ENCODE data around the gene HHAT. TPM values are rescaled to one million over a fixed set of nuclear protein-coding genes. Genes with fewer than 3 reads are reported as not detected.
A peak's percentile ranks its signal among the peaks of the same experiment; 100 is the strongest.
"Not testable (repeated sequence)": the region's sequence is repeated elsewhere in the genome, so short reads cannot be mapped to it uniquely, and the experiment has no call there.

HHAT gene
- total RNA-seq, 4 donors from 2014 or later, result 2.2 to 11.6 (median 7.3) TPM

DNA sequence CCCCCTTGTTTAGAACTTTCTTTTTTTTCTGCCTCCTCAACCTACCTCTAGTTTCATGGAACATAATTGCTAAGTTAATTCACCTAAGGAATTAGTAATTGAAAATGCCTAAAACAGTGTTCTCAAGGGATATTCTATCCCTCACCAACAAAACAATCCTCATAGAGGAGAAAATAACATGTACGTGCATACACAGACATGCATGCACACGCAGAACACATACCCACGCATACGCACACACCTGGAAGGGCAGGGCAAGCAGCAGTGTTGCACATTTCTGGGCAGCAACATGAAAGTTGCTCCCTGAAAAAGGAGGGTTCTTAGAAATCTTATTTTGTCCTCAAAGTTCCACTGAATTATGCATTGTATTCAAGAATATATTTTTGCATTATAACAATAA is 76.6 kb downstream of the HHAT start:
- Histone ChIP-seq H3K9me3 (no peaks in the 10 kb centered on the region), H3K4me3 (no peak overlapping the region), H3K27me3 (no peaks in the 10 kb centered on the region), H3K4me1 (no peaks in the 10 kb centered on the region), H3K36me3 (no peaks in the 10 kb centered on the region), H3K27ac (no peak overlapping the region)
- TF ChIP-seq POLR2AphosphoS5 (IDR thresholded peaks at IDR 0.05), result no peak
- TF ChIP-seq, protein P1, sequence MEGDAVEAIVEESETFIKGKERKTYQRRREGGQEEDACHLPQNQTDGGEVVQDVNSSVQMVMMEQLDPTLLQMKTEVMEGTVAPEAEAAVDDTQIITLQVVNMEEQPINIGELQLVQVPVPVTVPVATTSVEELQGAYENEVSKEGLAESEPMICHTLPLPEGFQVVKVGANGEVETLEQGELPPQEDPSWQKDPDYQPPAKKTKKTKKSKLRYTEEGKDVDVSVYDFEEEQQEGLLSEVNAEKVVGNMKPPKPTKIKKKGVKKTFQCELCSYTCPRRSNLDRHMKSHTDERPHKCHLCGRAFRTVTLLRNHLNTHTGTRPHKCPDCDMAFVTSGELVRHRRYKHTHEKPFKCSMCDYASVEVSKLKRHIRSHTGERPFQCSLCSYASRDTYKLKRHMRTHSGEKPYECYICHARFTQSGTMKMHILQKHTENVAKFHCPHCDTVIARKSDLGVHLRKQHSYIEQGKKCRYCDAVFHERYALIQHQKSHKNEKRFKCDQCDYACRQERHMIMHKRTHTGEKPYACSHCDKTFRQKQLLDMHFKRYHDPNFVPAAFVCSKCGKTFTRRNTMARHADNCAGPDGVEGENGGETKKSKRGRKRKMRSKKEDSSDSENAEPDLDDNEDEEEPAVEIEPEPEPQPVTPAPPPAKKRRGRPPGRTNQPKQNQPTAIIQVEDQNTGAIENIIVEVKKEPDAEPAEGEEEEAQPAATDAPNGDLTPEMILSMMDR (IDR thresholded peaks at IDR 0.05), result no peak
- TF ChIP-seq POLR2A (IDR thresholded peaks at IDR 0.05), result no peak
- TF ChIP-seq EP300 (IDR thresholded peaks at IDR 0.05; ENCODE audit: low read depth), result no peak
- DNase-seq, result no peak
- in situ Hi-C loops (cut with MboI; ENCODE audit: low pct_ligation_motif_present in 1 of 4, low pct_unique_long_range_greater_than_20kb in 1 of 4, low sequenced_read_pairs in 3 of 4), result loop anchor here (10.0 to 25.0 kb wide), 3 partner anchors 729 to 1257 kb away; partner anchors contain the start of gene KCNH1 (in 4 of the 4)
- 96% methylated on average over 4 of the region's 4 CpGs for WGBS, 2 donors (ENCODE audit: low coverage in 1 of 2)
- intact Hi-C loops (cut with DNase I; ENCODE audit: low total_unique reads), result loop anchor here (5.0 kb wide), 1 partner anchor 727 kb away; the partner anchor contains the start of gene KCNH1

- H3K27ac ChIP-seq, H3K36me3 ChIP-seq, H3K4me1 ChIP-seq, DNase-seq, H3K27me3 ChIP-seq, H3K9me3 ChIP-seq, H3K4me3 ChIP-seq: not testable (repeated sequence)
- in situ Hi-C loops (cut with MboI; ENCODE audit: low pct_ligation_motif_present in 1 of 4, low pct_unique_long_range_greater_than_20kb in 1 of 4, low sequenced_read_pairs in 3 of 4) (loop anchor here (10.0 to 25.0 kb wide), 3 partner anchors 728 to 1256 kb away; partner anchors contain the start of gene KCNH1 (in 4 of the 4)), intact Hi-C loops (cut with DNase I; ENCODE audit: low total_unique reads) (loop anchor here (5.0 kb wide), 1 partner anchor 726 kb away; the partner anchor contains the start of gene KCNH1)
- 88 to 91% methylated on average over 1 to 2 of the region's 2 CpGs for WGBS, 2 donors (ENCODE audit: low coverage in 1 of 2)
Observed at GRCh38 chr1:210406341-210406740, 77.6 kb downstream of the HHAT start.

- H3K9me3 ChIP-seq, result no peaks in the 10 kb centered on the region
- WGBS, 2 donors (ENCODE audit: low coverage in 1 of 2), result 24 to 50% methylated on average over 2 to 9 of the region's 9 CpGs
- DNase-seq, result peak; percentile 76
- no peaks in the 10 kb centered on the region for H3K36me3 ChIP-seq
- no peak overlapping the region for H3K4me3 ChIP-seq
- H3K27ac ChIP-seq, result no peak overlapping the region
- no peaks in the 10 kb centered on the region for H3K27me3 ChIP-seq
- TF ChIP-seq, protein P1 (IDR thresholded peaks at IDR 0.05), result peak; percentile 88 to 97 (median 95)
- TF ChIP-seq POLR2AphosphoS5 (IDR thresholded peaks at IDR 0.05), result no peak
- no peaks in the 10 kb centered on the region for H3K4me1 ChIP-seq
- in situ Hi-C loops (cut with MboI; ENCODE audit: low pct_ligation_motif_present in 1 of 4, low pct_unique_long_range_greater_than_20kb in 1 of 4, low sequenced_read_pairs in 3 of 4), result loop anchor here (10.0 to 25.0 kb wide), 3 partner anchors 727 to 1255 kb away; partner anchors contain the start of gene KCNH1 (in 4 of the 4)
- intact Hi-C loops (cut with DNase I; ENCODE audit: low total_unique reads), result loop anchor here (5.0 kb wide), 1 partner anchor 725 kb away; the partner anchor contains the start of gene KCNH1
Observed at GRCh38 chr1:210407207-210407886, 78.6 kb downstream of the HHAT start.

DNA sequence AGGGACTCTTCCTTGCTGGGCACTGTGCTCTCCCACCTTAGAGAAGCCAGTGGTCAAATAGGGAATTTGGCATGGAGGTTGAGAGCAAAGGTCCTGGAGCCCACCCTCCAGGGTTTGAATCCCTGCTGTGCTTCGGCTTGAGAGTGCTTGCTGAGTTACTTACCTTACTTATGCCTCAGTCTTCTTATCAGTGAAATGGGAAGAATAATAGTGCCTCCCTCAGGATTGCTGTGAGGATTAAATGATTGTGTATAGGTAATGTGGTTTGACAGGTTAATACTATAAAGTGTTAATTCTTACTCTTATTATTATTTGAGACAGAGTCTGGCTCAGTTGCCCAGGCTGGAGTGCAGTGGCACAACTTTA is 79.2 kb downstream of the HHAT start:
- Histone ChIP-seq H3K36me3 (no peaks in the 10 kb centered on the region), H3K27me3 (no peaks in the 10 kb centered on the region), H3K4me1 (no peaks in the 10 kb centered on the region), H3K9me3 (no peaks in the 10 kb centered on the region), H3K27ac (no peak overlapping the region), H3K4me3 (no peak overlapping the region)
- no peak for TF ChIP-seq EP300 (IDR thresholded peaks at IDR 0.05; ENCODE audit: low read depth)
- TF ChIP-seq, protein P1 (IDR thresholded peaks at IDR 0.05), result no peak
- TF ChIP-seq POLR2AphosphoS5 (IDR thresholded peaks at IDR 0.05), result no peak
- TF ChIP-seq POLR2A (IDR thresholded peaks at IDR 0.05), result no peak
- WGBS, 2 donors (ENCODE audit: low coverage in 1 of 2), result 100% methylated on average over 1 of the region's 1 CpG
- in situ Hi-C loops (cut with MboI; ENCODE audit: low pct_ligation_motif_present in 1 of 4, low pct_unique_long_range_greater_than_20kb in 1 of 4, low sequenced_read_pairs in 3 of 4) (loop anchor here (10.0 to 25.0 kb wide), 3 partner anchors 727 to 1254 kb away; partner anchors contain the start of gene KCNH1 (in 4 of the 4)), intact Hi-C loops (cut with DNase I; ENCODE audit: low total_unique reads) (loop anchor here (5.0 kb wide), 1 partner anchor 724 kb away; the partner anchor contains the start of gene KCNH1)
- DNase-seq, result no peak

Measured in transverse colon (tissue), 4 donors.